ENCODE data around the gene HOXB2. TPM values are rescaled to one million over a fixed set of nuclear protein-coding genes. Genes with fewer than 3 reads are reported as not detected.
A peak's percentile ranks its signal among the peaks of the same experiment; 100 is the strongest.

Gene HOXB2
- total RNA-seq, 1 experiment from 2014 or later, result 34.5 TPM

DNA sequence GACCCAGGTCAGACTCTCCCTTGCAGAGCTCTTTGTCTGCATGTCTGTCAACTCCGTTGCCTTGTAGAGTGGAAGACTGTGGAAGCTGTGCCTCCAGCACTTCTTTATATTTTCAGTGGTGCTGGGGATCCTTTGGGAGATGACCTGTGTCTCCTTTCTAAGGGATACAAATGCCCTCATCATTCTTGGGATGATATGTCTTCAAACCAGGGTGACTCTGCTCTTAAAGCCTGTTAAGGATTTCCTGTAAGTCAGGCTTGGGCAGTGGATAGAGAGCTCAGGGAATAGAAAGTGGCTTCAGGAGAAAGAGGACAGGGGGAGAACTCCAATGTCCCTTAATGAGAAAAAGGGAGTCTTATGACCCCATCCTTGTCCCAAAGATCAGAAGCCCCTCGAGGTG is 43.6 kb upstream of the HOXB2 start:
- intact Hi-C loops (cut with micrococcal nuclease; ENCODE audit: unreplicated experiment), result no loop called here
- no TSS peak for BruUV-seq (replicated peaks)
- POLR2A ChIA-PET (ENCODE audit: low non-redundant PET), result no interaction called here
- CTCF ChIA-PET, result interaction anchor here (0.9 kb wide), 1 partner anchor 326 kb away, joined by 3 read pairs; no protein-coding TSS in a partner anchor
- H3K27ac ChIP-seq (ENCODE audit: low read depth, low read length, poor library complexity, severe bottlenecking), result peak overlapping the region; percentile 40
- H3K9me3 ChIP-seq (ENCODE audit: low read depth, low read length, poor library complexity, severe bottlenecking), result no peaks in the 10 kb centered on the region
- no peaks in the 10 kb centered on the region for H3K27me3 ChIP-seq (replicated peaks; ENCODE audit: insufficient read depth, low read depth, low read length, poor library complexity)
- peaks cover 61% of the 10 kb centered on the region for H3K4me1 ChIP-seq (ENCODE audit: insufficient read depth, low read length, poor library complexity, severe bottlenecking)
- no peak for DNase-seq (ENCODE audit: low spot score)
- no peak for TF ChIP-seq CTCF (conservative IDR thresholded peaks at IDR 0.05; ENCODE audit: low read depth, low read length)
- no peak for TF ChIP-seq EZH2 (IDR thresholded peaks at IDR 0.05; ENCODE audit: borderline replicate concordance, low read depth, low read length, poor library complexity, severe bottlenecking)
- peaks cover 4% of the 10 kb centered on the region for H3K36me3 ChIP-seq (ENCODE audit: insufficient read depth, low read length, poor library complexity, severe bottlenecking)
- no peak overlapping the region for H3K4me3 ChIP-seq (ENCODE audit: low read depth, low read length, poor library complexity, severe bottlenecking)

DNA sequence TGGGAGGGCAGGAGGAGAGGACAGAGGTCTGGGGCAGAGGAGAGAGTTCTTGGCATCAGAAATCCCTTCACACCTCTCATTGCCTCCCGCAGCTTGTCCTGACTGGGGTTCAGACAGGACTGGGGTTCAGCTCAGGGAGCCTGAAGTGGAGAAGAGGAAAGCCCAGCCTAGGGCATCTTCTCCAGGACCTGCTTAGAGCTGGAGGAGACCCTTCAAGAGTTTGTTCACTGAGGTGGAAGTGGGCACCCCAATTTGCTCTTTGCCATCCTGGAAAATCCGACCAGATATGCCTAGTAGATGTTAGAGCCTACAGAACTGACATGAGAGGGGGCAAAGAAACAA is 43.1 kb upstream of the HOXB2 start:
- no peak for DNase-seq (ENCODE audit: low spot score)
- Histone ChIP-seq H3K9me3 (ENCODE audit: low read depth, low read length, poor library complexity, severe bottlenecking) (no peaks in the 10 kb centered on the region), H3K27me3 (replicated peaks; ENCODE audit: insufficient read depth, low read depth, low read length, poor library complexity) (no peaks in the 10 kb centered on the region), H3K27ac (ENCODE audit: low read depth, low read length, poor library complexity, severe bottlenecking) (peak overlapping the region; percentile 40), H3K4me1 (ENCODE audit: insufficient read depth, low read length, poor library complexity, severe bottlenecking) (peaks cover 57% of the 10 kb centered on the region), H3K4me3 (ENCODE audit: low read depth, low read length, poor library complexity, severe bottlenecking) (no peak overlapping the region), H3K36me3 (ENCODE audit: insufficient read depth, low read length, poor library complexity, severe bottlenecking) (peaks cover 4% of the 10 kb centered on the region)
- ChIA-PET POLR2A (ENCODE audit: low non-redundant PET) (interaction anchor here (0.6 kb wide), 1 partner anchor 73 kb away, joined by 14 read pairs; no protein-coding TSS in a partner anchor), CTCF (interaction anchor here (0.9 to 1.4 kb wide), 2 partner anchors 95 to 325 kb away, joined by 3 to 8 read pairs; no protein-coding TSS in a partner anchor)
- BruUV-seq (replicated peaks), result no TSS peak
- TF ChIP-seq EZH2 (IDR thresholded peaks at IDR 0.05; ENCODE audit: borderline replicate concordance, low read depth, low read length, poor library complexity, severe bottlenecking), result no peak
- intact Hi-C loops (cut with micrococcal nuclease; ENCODE audit: unreplicated experiment), result no loop called here

DNA sequence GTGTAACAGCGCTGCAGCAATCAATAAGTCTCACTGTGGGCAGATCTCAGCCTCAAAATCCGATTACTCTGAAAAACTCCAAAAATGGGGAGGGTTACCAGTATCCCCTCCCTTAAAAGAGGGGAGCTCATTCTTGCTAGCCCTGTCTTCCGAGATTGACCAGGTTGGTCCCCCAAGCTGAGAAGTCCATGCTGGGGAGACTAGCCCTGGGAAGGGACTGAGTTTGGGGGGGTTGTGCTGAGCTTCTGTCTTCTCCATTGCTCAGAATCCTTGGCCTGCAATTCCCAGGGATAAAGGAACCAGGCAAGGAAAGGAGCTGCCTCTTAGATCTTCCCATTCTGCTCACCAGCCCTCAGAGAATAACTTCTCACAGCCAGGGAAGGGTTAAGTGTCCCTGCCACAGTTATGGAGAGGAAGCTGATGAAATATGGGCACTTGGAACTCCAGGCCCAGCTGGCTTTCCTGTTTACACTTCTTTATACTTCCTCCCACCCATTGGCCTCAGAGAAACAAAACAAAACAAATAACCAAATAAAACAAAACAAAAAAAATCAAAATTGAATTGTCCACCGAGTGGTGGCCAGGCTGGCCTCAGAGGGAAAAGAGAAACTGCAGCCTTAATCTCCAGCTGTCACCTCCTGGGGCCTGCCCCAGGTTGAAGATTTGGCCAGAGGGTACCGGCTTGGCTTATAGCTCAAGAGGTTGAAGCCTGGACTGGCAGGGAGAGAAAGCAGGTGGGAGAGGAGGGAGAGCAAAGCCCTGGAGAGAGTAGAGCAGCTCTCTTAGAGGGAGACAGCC is 42.6 kb upstream of the HOXB2 start:
- no TSS peak for BruUV-seq (replicated peaks)
- Histone ChIP-seq H3K27ac (ENCODE audit: low read depth, low read length, poor library complexity, severe bottlenecking) (peak overlapping the region; percentile 40), H3K4me1 (ENCODE audit: insufficient read depth, low read length, poor library complexity, severe bottlenecking) (peaks cover 55% of the 10 kb centered on the region), H3K4me3 (ENCODE audit: low read depth, low read length, poor library complexity, severe bottlenecking) (no peak overlapping the region), H3K36me3 (ENCODE audit: insufficient read depth, low read length, poor library complexity, severe bottlenecking) (peaks cover 4% of the 10 kb centered on the region), H3K9me3 (ENCODE audit: low read depth, low read length, poor library complexity, severe bottlenecking) (no peaks in the 10 kb centered on the region), H3K27me3 (replicated peaks; ENCODE audit: insufficient read depth, low read depth, low read length, poor library complexity) (no peaks in the 10 kb centered on the region)
- DNase-seq (ENCODE audit: low spot score), result peak; percentile 64
- ChIA-PET POLR2A (ENCODE audit: low non-redundant PET) (interaction anchor here (0.5 to 0.6 kb wide), 3 partner anchors 28 to 73 kb away, joined by 3 to 14 read pairs (median 3); partner anchors contain the start of gene HOXB8), CTCF (interaction anchor here (0.9 to 1.4 kb wide), 2 partner anchors 33 to 94 kb away, joined by 3 to 8 read pairs; no protein-coding TSS in a partner anchor)
- intact Hi-C loops (cut with micrococcal nuclease; ENCODE audit: unreplicated experiment), result no loop called here
- TF ChIP-seq CTCF (conservative IDR thresholded peaks at IDR 0.05; ENCODE audit: low read depth, low read length) (no peak), EZH2 (IDR thresholded peaks at IDR 0.05; ENCODE audit: borderline replicate concordance, low read depth, low read length, poor library complexity, severe bottlenecking) (no peak)

Data from A673 (cell line).